Adrenal gland (tissue), 5 donors: ENCODE measurements around the gene NFIC.

ENCODE experiments used
- CTCF ChIP-seq, 6 experiments: fragments of 450-650 bp in 4 of 6; fragments of 200-600 bp in 2 of 6; sonication (generic) in 1 of 6; IDR thresholded peaks; 1 replicate in 5 of 6; 2 replicates in 1 of 6; pipeline versions ENCODE4 v1.5.1 to v1.8.0; 2016 to 2021; ENCODE audit warnings: antibody characterized with exemption in 6 of 6, mild to moderate bottlenecking in 2 of 6, moderate library complexity in 1 of 6
- POLR2A ChIP-seq, 2 donors: fragments of 450-650 bp; IDR thresholded peaks; one replicate each; pipeline ENCODE4 v1.6.1; 2017; ENCODE audit warnings: antibody characterized with exemption in 2 of 2, mild to moderate bottlenecking in 2 of 2, moderate library complexity in 1 of 2
- donor health status: DM: no; HTN: no; CAD: no.

- TF ChIP-seq CTCF (IDR thresholded peaks at IDR 0.05) (no peak), POLR2A (IDR thresholded peaks at IDR 0.05) (no peak)
Measured at GRCh38 chr19:3396881-3397265, 30.5 kb downstream of the NFIC start.
